22Rv1 (cell line): ENCODE results near the gene TNS1.

Experiments
- ZFX ChIP-seq: fragments of 450-650 bp; IDR thresholded peaks from 2 replicates; pipeline ENCODE4 v1.6.1; 2017; ENCODE audit warnings: antibody characterized with exemption, borderline replicate concordance
- TF ChIP-seq, protein P1 (sequence below): fragments of 450-650 bp; IDR thresholded peaks from 2 replicates; pipeline ENCODE4 v1.5.1; 2017; ENCODE audit warnings: mild to moderate bottlenecking

DNA sequence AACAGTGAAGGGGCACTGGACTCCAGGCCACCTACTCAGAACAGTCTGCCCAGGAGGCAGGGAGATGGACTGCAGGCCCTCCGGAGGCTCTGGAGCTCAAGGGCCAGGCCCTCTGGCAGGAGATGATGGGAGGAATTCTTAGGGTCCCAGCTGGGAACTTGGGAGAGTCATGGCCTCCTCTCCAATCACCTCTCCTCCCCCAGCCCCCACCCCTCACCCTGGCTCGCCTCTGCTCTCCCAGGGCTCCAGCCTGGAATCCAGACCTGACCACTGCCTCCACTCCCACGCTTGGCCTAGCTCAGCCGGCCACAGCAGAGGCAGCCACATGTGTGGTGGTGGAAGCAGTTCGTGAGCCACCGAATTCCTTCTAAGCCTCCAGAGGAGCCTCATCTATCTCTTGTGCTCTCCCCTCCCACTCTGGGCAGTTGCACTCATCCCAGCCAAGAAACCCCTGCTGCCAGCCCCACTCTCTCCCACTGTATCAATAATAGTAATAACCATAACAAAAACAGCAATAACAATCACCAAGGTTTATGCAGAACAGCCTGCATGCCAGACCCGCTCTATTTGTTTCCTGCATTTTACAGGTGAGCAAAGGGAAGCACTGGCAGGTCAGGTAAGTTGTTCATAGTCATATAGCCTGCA lies 67.4 kb downstream of the TNS1 start:
- TF ChIP-seq, protein P1, sequence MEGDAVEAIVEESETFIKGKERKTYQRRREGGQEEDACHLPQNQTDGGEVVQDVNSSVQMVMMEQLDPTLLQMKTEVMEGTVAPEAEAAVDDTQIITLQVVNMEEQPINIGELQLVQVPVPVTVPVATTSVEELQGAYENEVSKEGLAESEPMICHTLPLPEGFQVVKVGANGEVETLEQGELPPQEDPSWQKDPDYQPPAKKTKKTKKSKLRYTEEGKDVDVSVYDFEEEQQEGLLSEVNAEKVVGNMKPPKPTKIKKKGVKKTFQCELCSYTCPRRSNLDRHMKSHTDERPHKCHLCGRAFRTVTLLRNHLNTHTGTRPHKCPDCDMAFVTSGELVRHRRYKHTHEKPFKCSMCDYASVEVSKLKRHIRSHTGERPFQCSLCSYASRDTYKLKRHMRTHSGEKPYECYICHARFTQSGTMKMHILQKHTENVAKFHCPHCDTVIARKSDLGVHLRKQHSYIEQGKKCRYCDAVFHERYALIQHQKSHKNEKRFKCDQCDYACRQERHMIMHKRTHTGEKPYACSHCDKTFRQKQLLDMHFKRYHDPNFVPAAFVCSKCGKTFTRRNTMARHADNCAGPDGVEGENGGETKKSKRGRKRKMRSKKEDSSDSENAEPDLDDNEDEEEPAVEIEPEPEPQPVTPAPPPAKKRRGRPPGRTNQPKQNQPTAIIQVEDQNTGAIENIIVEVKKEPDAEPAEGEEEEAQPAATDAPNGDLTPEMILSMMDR: no peak
- TF ChIP-seq ZFX: no peak
